Type B pancreatic cell (in vitro differentiated cells): ENCODE data around the gene ITGB2. TPM values are rescaled to one million over a fixed set of nuclear protein-coding genes. Genes with fewer than 3 reads are reported as not detected.

Experiments used
- DNase-seq: peaks from one replicate; pipeline ENCODE4 v3.0.0; 2021; ENCODE audit warnings: mixed read lengths; ENCODE audit not compliant: unreplicated experiment; ENCODE audit errors: extremely low spot score
- H3K27ac Mint-ChIP-seq: 2 replicates; pipeline ENCODE4 v1.8.0; 2021; ENCODE audit warnings: mild to moderate bottlenecking, mixed read lengths
- H3K27me3 Mint-ChIP-seq: 2 replicates; pipeline ENCODE4 v1.8.0; 2021; ENCODE audit warnings: mixed read lengths
- H3K36me3 Mint-ChIP-seq: 2 replicates; pipeline ENCODE4 v1.8.0; 2021; ENCODE audit warnings: mixed read lengths
- H3K4me1 Mint-ChIP-seq: one replicate; pipeline ENCODE4 v1.8.0; 2021; ENCODE audit warnings: mixed read lengths; ENCODE audit not compliant: unreplicated experiment
- H3K4me3 Mint-ChIP-seq: 2 replicates; pipeline ENCODE4 v1.8.0; 2021; ENCODE audit warnings: mild to moderate bottlenecking, mixed read lengths
- H3K9me3 Mint-ChIP-seq: 2 replicates; pipeline ENCODE4 v1.8.0; 2021; ENCODE audit warnings: mixed read lengths
- total RNA-seq: library from RNA; stranded (reverse); gene quantifications from 2 replicates; pipeline ENCODE4 v1.2.1, GENCODE V29; 2021; ENCODE audit warnings: low replicate concordance
- TF ChIP-seq, protein P1 (sequence below): fragments of 200-600 bp; sonication (generic); conservative IDR thresholded peaks from 2 replicates; pipeline ENCODE4 v1.5.0; 2021; ENCODE audit warnings: antibody characterized with exemption, mild to moderate bottlenecking

ITGB2 gene
- total RNA-seq, 1 donor from 2014 or later: 0.80 TPM

DNA sequence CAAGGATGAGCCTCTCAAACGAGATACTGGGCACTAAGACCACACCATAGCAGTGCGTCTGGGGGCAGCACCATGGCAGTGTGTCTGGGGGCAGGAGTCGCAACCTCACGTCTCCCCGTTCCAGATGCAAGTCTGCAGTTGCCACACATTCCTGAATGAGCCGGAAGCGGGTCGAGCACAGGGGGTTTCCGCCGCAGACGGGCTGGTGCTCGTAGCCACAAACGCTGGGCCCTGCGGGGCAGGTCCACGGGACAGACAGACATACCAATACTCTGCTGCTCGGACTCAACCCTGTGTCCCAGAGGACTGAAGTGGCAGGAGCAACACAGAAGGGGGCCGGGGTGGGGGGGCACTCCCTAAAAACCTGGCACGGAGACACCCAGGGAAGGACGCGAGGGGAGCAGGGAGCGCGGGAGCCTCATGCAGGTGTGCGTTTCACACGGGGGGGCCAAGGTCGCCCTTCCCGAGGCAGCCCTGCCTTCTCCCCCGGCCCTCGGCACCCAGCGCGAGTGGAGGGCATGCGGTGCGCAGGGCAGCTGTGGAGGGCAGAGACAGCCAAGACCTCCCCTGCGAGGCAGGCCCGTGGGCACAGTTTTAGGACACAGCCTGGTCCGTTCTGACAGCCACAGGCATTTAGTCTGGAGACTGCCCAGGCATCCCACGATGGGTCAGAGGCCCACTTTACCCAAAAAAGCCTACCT is 71.7 kb downstream of the ITGB2 start:
- TF ChIP-seq, protein P1, sequence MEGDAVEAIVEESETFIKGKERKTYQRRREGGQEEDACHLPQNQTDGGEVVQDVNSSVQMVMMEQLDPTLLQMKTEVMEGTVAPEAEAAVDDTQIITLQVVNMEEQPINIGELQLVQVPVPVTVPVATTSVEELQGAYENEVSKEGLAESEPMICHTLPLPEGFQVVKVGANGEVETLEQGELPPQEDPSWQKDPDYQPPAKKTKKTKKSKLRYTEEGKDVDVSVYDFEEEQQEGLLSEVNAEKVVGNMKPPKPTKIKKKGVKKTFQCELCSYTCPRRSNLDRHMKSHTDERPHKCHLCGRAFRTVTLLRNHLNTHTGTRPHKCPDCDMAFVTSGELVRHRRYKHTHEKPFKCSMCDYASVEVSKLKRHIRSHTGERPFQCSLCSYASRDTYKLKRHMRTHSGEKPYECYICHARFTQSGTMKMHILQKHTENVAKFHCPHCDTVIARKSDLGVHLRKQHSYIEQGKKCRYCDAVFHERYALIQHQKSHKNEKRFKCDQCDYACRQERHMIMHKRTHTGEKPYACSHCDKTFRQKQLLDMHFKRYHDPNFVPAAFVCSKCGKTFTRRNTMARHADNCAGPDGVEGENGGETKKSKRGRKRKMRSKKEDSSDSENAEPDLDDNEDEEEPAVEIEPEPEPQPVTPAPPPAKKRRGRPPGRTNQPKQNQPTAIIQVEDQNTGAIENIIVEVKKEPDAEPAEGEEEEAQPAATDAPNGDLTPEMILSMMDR: no peak
- Mint-ChIP-seq H3K36me3 (peaks cover 11% of the 10 kb centered on the region), H3K4me3 (no peak overlapping the region), H3K4me1 (peaks cover 9% of the 10 kb centered on the region), H3K27me3 (peaks cover 4% of the 10 kb centered on the region), H3K27ac (no peak overlapping the region), H3K9me3 (no peaks in the 10 kb centered on the region)
- no peak for DNase-seq

DNA sequence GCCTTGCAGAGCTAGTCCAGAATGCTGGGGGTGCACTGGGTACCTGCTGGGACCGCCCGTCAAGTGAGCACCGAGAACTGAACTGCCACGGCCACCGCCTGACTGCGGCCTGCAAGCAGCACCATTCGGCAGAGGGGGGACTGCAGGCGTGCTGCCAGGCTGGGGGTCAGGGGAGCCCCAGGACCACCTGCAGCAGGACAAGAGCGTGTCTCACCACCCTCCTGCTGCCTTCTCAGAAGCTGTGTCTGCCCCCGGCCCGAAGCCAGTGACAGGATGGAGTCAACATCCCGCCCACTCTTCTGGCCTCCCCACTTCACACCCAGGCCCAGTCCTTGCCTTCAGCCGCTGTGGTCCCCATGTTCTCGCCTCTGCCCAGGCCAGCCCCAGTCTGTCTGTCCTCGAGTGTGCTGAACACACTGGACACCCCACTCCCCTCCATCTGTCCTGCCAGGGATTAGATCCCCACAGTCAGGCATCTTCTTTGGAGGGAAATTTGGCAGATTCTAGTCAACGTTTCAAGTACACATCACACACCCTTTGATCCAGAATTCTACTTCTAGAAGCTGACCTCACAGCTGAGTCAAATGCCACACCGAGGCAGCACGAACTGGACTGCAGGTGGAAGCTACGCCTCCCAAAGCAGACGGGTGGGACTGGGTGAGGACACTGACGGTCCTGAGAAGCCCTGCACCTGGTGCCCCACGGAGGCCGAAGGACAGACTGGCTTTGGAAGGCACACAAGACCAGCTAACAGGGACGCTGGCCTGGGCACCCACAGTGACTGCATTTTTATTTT is 73.2 kb downstream of the ITGB2 start:
- Mint-ChIP-seq H3K36me3 (peaks cover 8% of the 10 kb centered on the region), H3K4me1 (peaks cover 9% of the 10 kb centered on the region), H3K9me3 (no peaks in the 10 kb centered on the region), H3K27ac (no peak overlapping the region), H3K27me3 (peaks cover 7% of the 10 kb centered on the region), H3K4me3 (no peak overlapping the region)
- TF ChIP-seq, protein P1: no peak
- peak; percentile 67 for DNase-seq

DNA sequence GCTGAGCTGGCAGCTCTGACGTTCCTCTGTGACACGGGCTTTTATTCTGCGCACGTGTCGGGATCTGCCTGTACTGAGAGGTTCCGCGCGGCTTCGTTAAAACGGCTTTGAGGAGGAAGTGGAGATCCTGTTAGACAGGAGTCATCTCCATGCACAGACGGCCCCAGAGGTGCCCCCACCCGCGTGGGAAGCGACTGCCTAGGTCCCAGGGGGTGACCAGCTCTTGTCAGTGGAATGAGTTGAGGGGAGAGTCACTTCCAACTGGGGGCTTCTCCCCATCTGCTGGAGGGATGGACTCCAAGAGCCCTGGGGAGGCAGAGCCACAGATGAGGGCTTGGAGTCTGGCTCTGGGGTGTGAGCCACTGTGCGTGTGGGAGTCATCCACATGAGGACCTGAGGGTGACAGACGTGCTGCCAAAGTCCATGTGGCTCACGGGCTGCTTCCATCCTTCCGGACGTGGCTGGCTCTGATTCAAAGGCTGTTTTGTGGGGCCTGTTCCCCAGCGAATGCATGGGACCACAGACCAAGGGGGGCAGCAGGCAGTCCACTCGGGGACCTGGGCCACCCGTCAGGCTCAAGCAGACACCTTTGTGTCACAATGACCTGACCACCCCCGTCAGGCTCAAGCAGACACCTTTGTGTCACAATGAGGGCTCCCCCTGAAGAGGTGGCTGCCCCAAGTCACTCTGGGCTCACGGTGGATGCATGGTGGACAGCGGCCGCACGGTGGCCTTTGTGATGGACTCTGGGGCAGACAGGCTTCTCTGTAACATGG is 74.0 kb downstream of the ITGB2 start:
- Mint-ChIP-seq H3K4me1 (peaks cover 9% of the 10 kb centered on the region), H3K27me3 (peaks cover 7% of the 10 kb centered on the region), H3K4me3 (peak overlapping the region; percentile 52), H3K27ac (no peak overlapping the region), H3K36me3 (peaks cover 8% of the 10 kb centered on the region), H3K9me3 (no peaks in the 10 kb centered on the region)
- DNase-seq: no peak
- TF ChIP-seq, protein P1: no peak

DNA sequence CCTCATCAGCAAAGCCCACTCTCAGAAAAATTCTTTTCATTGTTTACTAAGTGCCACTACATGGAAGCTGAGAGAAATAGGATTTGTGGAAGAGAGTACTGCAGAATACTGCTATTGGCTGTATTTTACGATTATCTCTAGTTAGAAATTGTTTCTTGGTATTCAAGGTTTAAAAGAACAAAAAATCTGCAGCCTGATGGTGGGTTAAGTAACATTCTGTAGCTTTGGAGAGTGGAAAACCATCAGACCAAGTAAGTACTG is 74.5 kb downstream of the ITGB2 start:
- no peak overlapping the region for H3K27ac Mint-ChIP-seq
- TF ChIP-seq, protein P1: peak; percentile 0
- H3K27me3 Mint-ChIP-seq: peaks cover 10% of the 10 kb centered on the region
- peaks cover 8% of the 10 kb centered on the region for H3K36me3 Mint-ChIP-seq
- peaks cover 9% of the 10 kb centered on the region for H3K4me1 Mint-ChIP-seq
- H3K9me3 Mint-ChIP-seq: no peaks in the 10 kb centered on the region
- DNase-seq: no peak
- peak overlapping the region; percentile 52 for H3K4me3 Mint-ChIP-seq

DNA sequence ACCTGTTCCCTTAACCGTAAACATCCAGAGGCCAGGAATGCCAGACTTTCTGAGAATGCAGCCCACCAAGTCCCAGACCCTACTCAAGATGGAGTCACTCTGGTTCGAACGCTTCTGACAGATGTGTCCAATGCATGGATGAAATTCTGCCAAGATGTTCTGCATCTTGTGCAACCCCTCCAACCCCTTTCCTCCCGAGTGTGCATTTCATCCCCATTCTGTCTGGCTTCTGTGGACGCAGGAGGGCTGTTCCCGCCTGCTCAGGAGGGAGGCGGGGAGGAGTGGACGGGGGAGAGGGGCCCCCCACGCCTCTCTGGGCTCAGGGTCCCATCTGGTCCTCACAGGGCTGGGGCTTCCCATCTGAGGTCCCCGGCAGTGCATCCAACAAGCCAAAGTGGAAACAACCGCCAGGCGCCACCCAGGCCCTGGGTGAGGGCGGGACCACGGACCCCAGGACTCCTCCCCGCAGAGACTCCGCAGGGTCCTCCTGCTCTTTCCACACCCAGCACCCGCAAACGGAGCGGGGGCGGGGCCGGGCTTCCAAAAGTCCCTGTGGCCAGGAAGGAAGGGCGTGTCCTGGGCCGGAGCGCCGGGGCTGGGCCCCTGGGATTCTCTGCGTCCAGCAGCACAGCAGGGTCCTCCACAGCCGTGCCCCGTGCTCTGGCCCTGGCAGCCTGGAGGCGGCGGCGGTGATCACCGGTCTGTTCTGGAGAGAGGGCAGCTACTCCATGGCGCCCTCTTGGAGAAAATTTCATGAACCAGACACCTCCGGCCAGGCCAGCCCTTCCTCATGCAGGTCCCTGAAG is 75.1 kb downstream of the ITGB2 start:
- Mint-ChIP-seq H3K9me3 (no peaks in the 10 kb centered on the region), H3K4me3 (peak overlapping the region; percentile 52), H3K4me1 (peaks cover 9% of the 10 kb centered on the region), H3K27ac (no peak overlapping the region), H3K36me3 (peaks cover 5% of the 10 kb centered on the region), H3K27me3 (peaks cover 10% of the 10 kb centered on the region)
- TF ChIP-seq, protein P1: peak; percentile 49
- DNase-seq: no peak
